Loucy (cell line): Measurements from ENCODE around the gene ACSS3.
A peak's percentile ranks its signal among the peaks of the same experiment; 100 is the strongest.

ENCODE experiments used
- H2AFZ ChIP-seq: fragments of 200-600 bp; sonication (generic); 2 replicates; pipeline ENCODE4 v1.6.0; 2016; ENCODE audit warnings: antibody characterized with exemption, mild to moderate bottlenecking, low read length, moderate library complexity
- H3F3A ChIP-seq: fragments of 200-600 bp; 2 replicates; pipeline ENCODE4 v1.6.0; 2016; ENCODE audit warnings: antibody characterized with exemption, low read depth, mild to moderate bottlenecking
- H3K27me3 ChIP-seq: fragments of 200-600 bp; sonication (generic); 2 replicates; pipeline ENCODE4 v1.6.1; 2014; ENCODE audit warnings: low read length, mild to moderate bottlenecking; ENCODE audit not compliant: insufficient read depth, poor library complexity, severe bottlenecking
- H3K36me3 ChIP-seq: fragments of 200-600 bp; sonication (generic); 2 replicates; pipeline ENCODE4 v1.6.1; 2016; ENCODE audit warnings: low read length; ENCODE audit not compliant: insufficient read depth
- H3K4me1 ChIP-seq: fragments of 200-600 bp; sonication (generic); 2 replicates; pipeline ENCODE4 v1.5.1; 2014; ENCODE audit warnings: low read length, mild to moderate bottlenecking; ENCODE audit not compliant: insufficient read depth, poor library complexity, severe bottlenecking
- H3K4me2 ChIP-seq: fragments of 200-600 bp; sonication (generic); 2 replicates; pipeline ENCODE4 v1.6.0; 2014; ENCODE audit warnings: antibody characterized with exemption, low read length, low read depth, mild to moderate bottlenecking; ENCODE audit not compliant: poor library complexity, severe bottlenecking
- H3K4me3 ChIP-seq: fragments of 200-600 bp; sonication (generic); 2 replicates; pipeline ENCODE4 v1.5.1; 2014; ENCODE audit warnings: low read length, mild to moderate bottlenecking, mixed read lengths; ENCODE audit not compliant: poor library complexity, severe bottlenecking
- H3K79me2 ChIP-seq: fragments of 200-600 bp; sonication (generic); 2 replicates; pipeline ENCODE4 v1.6.1; 2014; ENCODE audit warnings: low read length; ENCODE audit not compliant: insufficient read depth
- H3K9ac ChIP-seq: fragments of 200-600 bp; sonication (generic); 2 replicates; pipeline ENCODE4 v1.6.0; 2014; ENCODE audit warnings: mild to moderate bottlenecking, low read depth, low read length, moderate library complexity; ENCODE audit not compliant: poor library complexity, severe bottlenecking
- H3K9me2 ChIP-seq: fragments of 200-600 bp; sonication (generic); replicated peaks from 2 replicates; pipeline ENCODE4 v1.6.1; 2016; ENCODE audit warnings: low read depth, low read length, mixed read lengths
- H3K9me3 ChIP-seq: fragments of 200-600 bp; sonication (generic); 2 replicates; pipeline ENCODE4 v1.6.1; 2014; ENCODE audit warnings: mild to moderate bottlenecking, antibody characterized with exemption, low read length, low read depth; ENCODE audit not compliant: insufficient read depth
- H4K20me1 ChIP-seq: fragments of 200-600 bp; sonication (generic); 2 replicates; pipeline ENCODE4 v1.6.0; 2014; ENCODE audit warnings: antibody characterized with exemption, low read length, mild to moderate bottlenecking; ENCODE audit not compliant: insufficient read depth, poor library complexity, severe bottlenecking
- CTCF ChIP-seq: fragments of 200-600 bp; sonication (generic); conservative IDR thresholded peaks from 2 replicates; pipeline ENCODE4 v1.5.1; 2014; ENCODE audit warnings: mild to moderate bottlenecking, antibody characterized with exemption, low read length
- EZH2phosphoT487 ChIP-seq: fragments of 200-600 bp; IDR thresholded peaks from 2 replicates; pipeline ENCODE4 v1.6.1; 2018; ENCODE audit warnings: antibody characterized with exemption, mild to moderate bottlenecking, moderate library complexity, borderline replicate concordance

Gene ACSS3

GRCh38 chr12:81245458-81245857 is 167.6 kb downstream of the ACSS3 start:
- Histone ChIP-seq H2AFZ (peak overlapping the region; percentile 6; the same call in 1 of the 2 replicates), H3K4me3 (no peak overlapping the region), H3K79me2 (no peaks in the 10 kb centered on the region), H3K36me3 (no peaks in the 10 kb centered on the region), H3K4me2 (no peak overlapping the region), H3K27me3 (no peaks in the 10 kb centered on the region), H3K9me3 (no peaks in the 10 kb centered on the region), H3K9ac (no peak overlapping the region), H4K20me1 (no peaks in the 10 kb centered on the region), H3K9me2 (no peaks in the 10 kb centered on the region), H3K4me1 (no peaks in the 10 kb centered on the region), H3F3A (no peaks in the 10 kb centered on the region)
- TF ChIP-seq CTCF, result no peak
- no peak for TF ChIP-seq EZH2phosphoT487

- no peak overlapping the region for H3K4me2 ChIP-seq
- TF ChIP-seq CTCF (no peak), EZH2phosphoT487 (no peak)
- no peaks in the 10 kb centered on the region for H3K9me2 ChIP-seq
Measured at GRCh38 chr12:81245907-81246570, 168.2 kb downstream of the ACSS3 start.

GRCh38 chr12:81249976-81250375 is 172.1 kb downstream of the ACSS3 start:
- H3K4me2 ChIP-seq, result no peak overlapping the region
- no peaks in the 10 kb centered on the region for H3K36me3 ChIP-seq
- H3K4me1 ChIP-seq, result no peaks in the 10 kb centered on the region
- no peak overlapping the region for H3K4me3 ChIP-seq
- H3F3A ChIP-seq, result no peaks in the 10 kb centered on the region
- H4K20me1 ChIP-seq, result no peaks in the 10 kb centered on the region
- H3K9ac ChIP-seq, result no peak overlapping the region
- H3K79me2 ChIP-seq, result no peaks in the 10 kb centered on the region
- H2AFZ ChIP-seq, result no peak overlapping the region
- no peaks in the 10 kb centered on the region for H3K9me3 ChIP-seq
- no peaks in the 10 kb centered on the region for H3K27me3 ChIP-seq
- TF ChIP-seq EZH2phosphoT487, result no peak
- no peak for TF ChIP-seq CTCF
- H3K9me2 ChIP-seq, result no peaks in the 10 kb centered on the region

More at GRCh38 chr12:81245907-81246570, 168.2 kb downstream of the ACSS3 start:
- no peaks in the 10 kb centered on the region for H3F3A ChIP-seq
- no peak overlapping the region for H3K9ac ChIP-seq
- H3K27me3 ChIP-seq, result no peaks in the 10 kb centered on the region
- peak overlapping the region; percentile 6; the same call in 1 of the 2 replicates for H2AFZ ChIP-seq
- H3K4me1 ChIP-seq, result no peaks in the 10 kb centered on the region
- no peak overlapping the region for H3K4me3 ChIP-seq
- no peaks in the 10 kb centered on the region for H3K36me3 ChIP-seq
- H4K20me1 ChIP-seq, result no peaks in the 10 kb centered on the region
- no peaks in the 10 kb centered on the region for H3K79me2 ChIP-seq
- H3K9me3 ChIP-seq, result no peaks in the 10 kb centered on the region
